Activated T-cell treated with anti-CD3 and anti-CD28 coated beads, Interleukin-2, amount 50 U/mL, for 72 hours (primary cell): ENCODE data around the gene BMAL1. TPM values are rescaled to one million over a fixed set of nuclear protein-coding genes. Genes with fewer than 3 reads are reported as not detected.

Experiments used
- ATAC-seq, 2 donors: fragments of 150-1000 bp; cut with Tn5 transposase; replicated peaks in 1 of 2; 2 replicates each; pipeline ENCODE4 v1.10.0; 2021; ENCODE audit warnings: moderate library complexity in 2 of 2, mild to moderate bottlenecking in 1 of 2
- DNase-seq, 2 donors: peaks; one replicate each; pipeline ENCODE4 v3.0.0; 2021 to 2022; ENCODE audit warnings: mixed read lengths in 1 of 2
- H3K27ac Mint-ChIP-seq: one replicate; pipeline ENCODE4 v1.8.0; 2022; ENCODE audit warnings: mild to moderate bottlenecking, moderate library complexity, mixed read lengths
- H3K27me3 Mint-ChIP-seq: one replicate; pipeline ENCODE4 v1.8.0; 2022; ENCODE audit warnings: low read depth, mixed read lengths
- H3K36me3 Mint-ChIP-seq, 2 donors: one replicate each; pipeline ENCODE4 v1.8.0; 2022; ENCODE audit warnings: mixed read lengths in 2 of 2, mild to moderate bottlenecking in 1 of 2; ENCODE audit not compliant: insufficient read depth in 2 of 2
- H3K4me1 Mint-ChIP-seq: one replicate; pipeline ENCODE4 v1.8.0; 2022; ENCODE audit warnings: low read depth, mixed read lengths
- H3K4me3 Mint-ChIP-seq, 2 donors: one replicate each; pipeline ENCODE4 v1.8.0; 2022; ENCODE audit warnings: mild to moderate bottlenecking in 2 of 2, mixed read lengths in 2 of 2, moderate library complexity in 2 of 2
- H3K9me3 Mint-ChIP-seq, 2 donors: one replicate each; pipeline ENCODE4 v1.8.0; 2022; ENCODE audit warnings: mixed read lengths in 2 of 2
- total RNA-seq, 2 donors: library from RNA; stranded (reverse); gene quantifications; one replicate each; pipeline ENCODE4 v1.2.3, GENCODE V29; 2022

Gene BMAL1
- total RNA-seq, 2 donors from 2014 or later: 29.6 to 43.5 TPM

GRCh38 chr11:13287681-13288080, 10.1 kb downstream of the BMAL1 start:
- ATAC-seq: no peak
- H3K9me3 Mint-ChIP-seq: no peaks in the 10 kb centered on the region
- H3K4me1 Mint-ChIP-seq: peaks cover 84% of the 10 kb centered on the region
- no peaks in the 10 kb centered on the region for H3K27me3 Mint-ChIP-seq
- H3K36me3 Mint-ChIP-seq: peaks cover 3% of the 10 kb centered on the region in 2 donors
- peak overlapping the region; percentile 62 to 94 for H3K4me3 Mint-ChIP-seq
- peak overlapping the region; percentile 87 for H3K27ac Mint-ChIP-seq
- DNase-seq: no peak

GRCh38 chr11:13288375-13289029, 10.9 kb downstream of the BMAL1 start:
- H3K4me3 Mint-ChIP-seq: peak overlapping the region; percentile 62 to 94
- H3K36me3 Mint-ChIP-seq: peaks cover 3% of the 10 kb centered on the region in 2 donors
- H3K4me1 Mint-ChIP-seq: peaks cover 84% of the 10 kb centered on the region
- H3K27me3 Mint-ChIP-seq: no peaks in the 10 kb centered on the region
- peak overlapping the region; percentile 99 for H3K27ac Mint-ChIP-seq
- DNase-seq (peak in 1 of 2 donors; percentile 31), ATAC-seq (peak; percentile 52 to 63)
- no peaks in the 10 kb centered on the region for H3K9me3 Mint-ChIP-seq

DNA sequence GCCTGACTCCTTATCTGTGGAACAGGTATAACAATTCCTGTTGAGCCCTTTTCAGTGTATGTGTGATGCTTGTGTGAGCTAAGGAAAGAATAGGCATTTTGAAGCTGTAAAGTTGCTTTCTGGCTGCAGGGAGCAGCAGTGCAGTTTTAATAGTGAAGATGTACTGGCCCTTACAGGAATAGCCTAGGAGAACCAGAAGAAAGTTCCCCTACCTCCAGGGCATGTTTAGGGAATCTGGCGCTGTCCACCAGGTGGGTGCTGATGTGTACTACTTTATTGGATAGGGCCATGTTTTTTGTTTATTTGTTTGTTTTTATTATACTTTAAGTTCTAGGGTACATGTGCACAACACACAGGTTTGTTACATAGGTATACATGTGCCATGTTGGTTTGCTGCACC, 11.5 kb downstream of the BMAL1 start:
- H3K4me3 Mint-ChIP-seq: peak overlapping the region; percentile 62 to 94
- no peaks in the 10 kb centered on the region for H3K27me3 Mint-ChIP-seq
- peaks cover 86% of the 10 kb centered on the region for H3K4me1 Mint-ChIP-seq
- no peaks in the 10 kb centered on the region for H3K9me3 Mint-ChIP-seq
- ATAC-seq (no peak), DNase-seq (no peak)
- H3K36me3 Mint-ChIP-seq: peaks cover 3% of the 10 kb centered on the region in 2 donors
- H3K27ac Mint-ChIP-seq: peak overlapping the region; percentile 99

GRCh38 chr11:13290221-13290980, 12.8 kb downstream of the BMAL1 start:
- H3K4me3 Mint-ChIP-seq: peak overlapping the region in 1 of 2 donors; percentile 15
- no peaks in the 10 kb centered on the region for H3K27me3 Mint-ChIP-seq
- peaks cover 0 to 1% of the 10 kb centered on the region in 2 donors for H3K36me3 Mint-ChIP-seq
- peak in 1 of 2 donors; percentile 9 for ATAC-seq
- H3K4me1 Mint-ChIP-seq: peaks cover 88% of the 10 kb centered on the region
- DNase-seq: no peak
- peak overlapping the region; percentile 26 for H3K27ac Mint-ChIP-seq
- H3K9me3 Mint-ChIP-seq: no peaks in the 10 kb centered on the region

GRCh38 chr11:13291361-13291760, 13.8 kb downstream of the BMAL1 start:
- DNase-seq: no peak
- no peaks in the 10 kb centered on the region for H3K27me3 Mint-ChIP-seq
- no peak for ATAC-seq
- no peaks in the 10 kb centered on the region for H3K9me3 Mint-ChIP-seq
- H3K4me1 Mint-ChIP-seq: peaks cover 88% of the 10 kb centered on the region
- H3K27ac Mint-ChIP-seq: peak overlapping the region; percentile 20
- H3K36me3 Mint-ChIP-seq: peaks cover 0 to 1% of the 10 kb centered on the region in 2 donors
- H3K4me3 Mint-ChIP-seq: no peak overlapping the region

DNA sequence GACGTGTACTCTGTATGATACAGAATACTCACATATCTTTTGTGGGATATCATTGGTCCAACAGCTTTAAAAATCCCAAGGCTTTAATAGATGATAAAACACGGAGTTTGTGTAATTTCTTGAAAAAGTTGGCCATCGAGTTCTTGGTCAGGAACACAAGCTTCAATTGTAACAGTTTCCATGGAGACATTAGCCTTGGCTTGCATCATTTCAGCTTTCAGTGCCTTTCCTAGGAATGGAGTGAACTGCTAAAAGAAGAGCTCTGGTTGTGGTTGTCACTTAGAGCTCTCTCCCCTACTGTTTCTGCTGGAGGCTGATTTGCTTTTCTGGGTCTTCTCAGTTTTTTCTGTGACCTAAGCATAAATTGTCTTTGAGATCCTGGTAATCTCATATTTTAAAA, 14.2 kb downstream of the BMAL1 start:
- Mint-ChIP-seq H3K27me3 (no peaks in the 10 kb centered on the region), H3K9me3 (no peaks in the 10 kb centered on the region), H3K27ac (no peak overlapping the region), H3K4me1 (peaks cover 88% of the 10 kb centered on the region), H3K36me3 (peaks cover 0 to 1% of the 10 kb centered on the region in 2 donors), H3K4me3 (no peak overlapping the region)
- ATAC-seq (no peak), DNase-seq (no peak)

DNA sequence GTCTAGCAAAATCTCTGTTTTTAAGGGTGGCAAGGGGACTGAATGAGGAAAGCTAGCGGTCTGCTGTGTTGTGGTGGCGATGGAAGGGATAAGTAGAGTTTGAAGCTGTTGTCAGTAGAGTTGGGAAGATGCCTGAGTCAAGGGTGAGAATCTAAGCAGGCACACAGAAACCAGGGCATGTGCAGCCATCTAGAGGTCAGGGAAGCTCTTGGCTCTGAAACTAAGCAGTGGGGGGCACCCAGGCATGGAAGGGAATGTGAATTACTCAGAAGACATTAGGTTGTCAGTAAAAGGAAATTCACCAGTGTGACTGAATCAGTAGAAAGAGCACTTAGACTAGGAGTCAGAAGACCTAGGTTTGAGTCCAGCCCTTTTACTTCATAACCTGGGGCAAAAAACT, 15.4 kb downstream of the BMAL1 start:
- DNase-seq (no peak), ATAC-seq (no peak)
- no peak overlapping the region for H3K4me3 Mint-ChIP-seq
- peaks cover 0 to 1% of the 10 kb centered on the region in 2 donors for H3K36me3 Mint-ChIP-seq
- H3K4me1 Mint-ChIP-seq: peaks cover 89% of the 10 kb centered on the region
- no peak overlapping the region for H3K27ac Mint-ChIP-seq
- no peaks in the 10 kb centered on the region for H3K9me3 Mint-ChIP-seq
- no peaks in the 10 kb centered on the region for H3K27me3 Mint-ChIP-seq

GRCh38 chr11:13294178-13294577, 16.6 kb downstream of the BMAL1 start:
- peaks cover 0 to 1% of the 10 kb centered on the region in 2 donors for H3K36me3 Mint-ChIP-seq
- no peaks in the 10 kb centered on the region for H3K27me3 Mint-ChIP-seq
- peak overlapping the region; percentile 34 for H3K27ac Mint-ChIP-seq
- H3K9me3 Mint-ChIP-seq: no peaks in the 10 kb centered on the region
- no peak for DNase-seq
- no peak for ATAC-seq
- no peak overlapping the region for H3K4me3 Mint-ChIP-seq
- peaks cover 89% of the 10 kb centered on the region for H3K4me1 Mint-ChIP-seq

DNA sequence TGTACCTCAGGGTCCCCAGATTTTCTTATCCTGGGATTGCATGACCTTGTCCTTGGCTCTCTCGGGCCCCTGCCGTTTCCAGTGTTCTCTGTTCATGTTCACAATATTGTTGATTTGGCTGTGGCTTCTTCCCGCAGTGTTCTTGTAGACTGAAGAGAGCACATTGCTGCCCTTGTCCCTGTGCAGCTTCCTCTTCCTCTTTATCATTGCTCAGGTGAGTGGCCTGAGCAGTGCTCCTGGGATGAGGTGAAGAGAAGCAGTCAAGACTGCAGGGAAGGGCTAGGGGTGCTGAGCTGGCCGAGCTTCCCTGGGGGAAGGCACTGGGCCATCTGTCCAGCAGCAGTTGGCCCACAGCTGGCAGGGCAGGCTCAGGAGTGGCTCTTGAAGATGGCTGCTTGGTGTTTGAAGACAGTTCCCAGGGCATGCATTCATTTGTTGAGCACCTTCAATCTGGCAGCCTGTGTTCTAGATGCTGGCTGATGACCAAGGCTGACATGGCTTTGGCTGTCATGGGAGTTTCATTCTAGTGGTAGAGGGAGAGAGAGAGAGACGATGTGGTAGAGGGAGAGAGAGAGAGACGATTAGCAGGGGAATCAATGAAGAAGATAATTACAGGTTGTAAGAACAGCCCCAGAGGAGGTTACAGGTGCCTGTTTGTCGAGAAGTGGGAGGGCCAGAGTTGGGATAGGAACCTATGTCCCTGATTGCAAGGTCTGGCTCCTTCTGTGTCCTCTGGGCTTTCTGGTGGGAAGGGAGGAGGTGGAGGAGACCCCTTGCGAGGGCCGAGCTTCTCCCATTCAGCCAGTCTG, 17.4 kb downstream of the BMAL1 start:
- H3K4me1 Mint-ChIP-seq: peaks cover 82% of the 10 kb centered on the region
- H3K27me3 Mint-ChIP-seq: no peaks in the 10 kb centered on the region
- ATAC-seq: no peak
- no peak for DNase-seq
- peak overlapping the region; percentile 21 for H3K27ac Mint-ChIP-seq
- no peaks in the 10 kb centered on the region for H3K9me3 Mint-ChIP-seq
- H3K4me3 Mint-ChIP-seq: no peak overlapping the region
- H3K36me3 Mint-ChIP-seq: no peaks in the 10 kb centered on the region

DNA sequence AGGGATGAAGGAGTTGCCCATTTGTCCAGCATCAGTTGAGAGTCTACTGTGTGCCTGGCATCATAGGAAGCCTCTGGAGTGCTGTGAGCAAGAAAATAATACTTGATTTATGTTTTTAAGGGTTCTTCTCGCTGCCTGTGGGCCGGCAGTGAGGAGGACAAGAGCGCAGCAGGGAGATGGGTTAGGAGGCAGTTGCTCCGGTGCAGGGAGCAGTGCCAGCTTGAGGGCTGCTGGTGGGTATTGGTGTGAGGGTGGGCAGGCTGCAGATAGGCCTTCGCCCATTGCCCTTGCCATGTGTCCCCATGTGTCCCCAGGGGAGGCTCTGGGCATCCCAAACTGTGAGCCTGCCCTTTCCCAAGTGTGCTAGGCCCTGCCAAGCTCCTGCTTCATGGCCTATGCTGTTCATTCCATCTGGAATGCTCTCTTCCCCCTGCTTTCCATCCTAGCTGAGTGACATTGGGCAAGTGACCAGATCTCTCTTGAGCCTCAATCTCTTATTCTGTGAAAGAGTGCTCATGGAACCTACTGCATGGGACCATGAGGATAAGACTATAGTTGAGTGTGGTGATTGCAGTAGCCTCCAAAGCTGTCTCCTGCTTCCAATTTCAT, 19.8 kb downstream of the BMAL1 start:
- Mint-ChIP-seq H3K27me3 (no peaks in the 10 kb centered on the region), H3K27ac (peak overlapping the region; percentile 18), H3K4me3 (peak overlapping the region; percentile 13 to 31), H3K36me3 (no peaks in the 10 kb centered on the region), H3K9me3 (no peaks in the 10 kb centered on the region), H3K4me1 (peaks cover 84% of the 10 kb centered on the region)
- DNase-seq (no peak), ATAC-seq (no peak)

DNA sequence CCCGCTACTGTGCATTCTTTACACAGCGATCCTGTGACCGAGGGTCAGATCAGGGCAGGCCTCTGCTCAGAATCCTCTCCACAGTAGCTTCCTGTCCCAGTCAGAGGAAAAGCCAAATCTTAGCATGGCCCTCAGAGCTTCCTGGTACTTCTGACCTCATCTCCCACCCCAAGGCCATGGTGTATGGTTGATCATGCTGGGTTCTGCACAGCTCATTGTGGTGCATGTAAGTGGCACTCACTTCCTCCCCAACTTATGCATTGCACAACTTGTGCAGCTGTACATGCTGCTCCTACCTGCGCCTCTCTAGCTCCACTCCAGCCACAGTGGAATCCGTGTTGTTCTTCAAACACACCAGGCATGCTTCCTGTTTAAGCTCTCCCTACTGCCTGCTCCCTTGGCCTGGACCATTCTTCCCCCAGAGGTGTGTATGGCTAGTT, 20.3 kb downstream of the BMAL1 start:
- Mint-ChIP-seq H3K4me1 (peaks cover 85% of the 10 kb centered on the region), H3K4me3 (peak overlapping the region; percentile 13 to 31), H3K9me3 (no peaks in the 10 kb centered on the region), H3K27me3 (no peaks in the 10 kb centered on the region), H3K36me3 (no peaks in the 10 kb centered on the region), H3K27ac (peak overlapping the region; percentile 18)
- peak; percentile 94 to 98 for ATAC-seq
- peak; percentile 47 to 64 for DNase-seq

DNA sequence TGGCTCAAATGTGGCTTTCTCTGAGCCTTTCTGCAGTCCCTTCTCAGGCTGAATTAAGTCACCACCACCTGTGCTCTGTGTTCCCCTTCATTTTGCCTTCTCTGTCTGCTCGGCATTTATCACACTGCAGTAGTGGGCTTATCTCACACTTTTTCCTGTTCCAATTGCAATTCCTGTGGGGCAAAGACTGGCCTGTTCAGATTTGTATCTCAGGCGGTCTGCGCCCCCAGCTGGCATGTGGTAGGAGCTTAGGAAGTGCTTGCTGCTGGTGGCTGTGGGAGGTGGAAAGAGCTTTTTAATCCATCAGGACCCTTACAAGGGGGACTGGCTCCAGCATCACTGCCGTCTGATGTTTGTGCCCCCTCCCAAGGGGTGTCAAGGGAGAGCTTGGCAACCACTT, 21.2 kb downstream of the BMAL1 start:
- ATAC-seq (no peak), DNase-seq (no peak)
- H3K4me1 Mint-ChIP-seq: peaks cover 85% of the 10 kb centered on the region
- peak overlapping the region in 1 of 2 donors; percentile 20 for H3K4me3 Mint-ChIP-seq
- H3K27ac Mint-ChIP-seq: peak overlapping the region; percentile 77
- no peaks in the 10 kb centered on the region for H3K27me3 Mint-ChIP-seq
- H3K36me3 Mint-ChIP-seq: peaks cover 2 to 3% of the 10 kb centered on the region in 2 donors
- peaks cover 0 to 3% of the 10 kb centered on the region in 2 donors for H3K9me3 Mint-ChIP-seq
